ENCODE results near the gene SUN2.
A peak's percentile ranks its signal among the peaks of the same experiment; 100 is the strongest.

The SUN2 gene

DNA sequence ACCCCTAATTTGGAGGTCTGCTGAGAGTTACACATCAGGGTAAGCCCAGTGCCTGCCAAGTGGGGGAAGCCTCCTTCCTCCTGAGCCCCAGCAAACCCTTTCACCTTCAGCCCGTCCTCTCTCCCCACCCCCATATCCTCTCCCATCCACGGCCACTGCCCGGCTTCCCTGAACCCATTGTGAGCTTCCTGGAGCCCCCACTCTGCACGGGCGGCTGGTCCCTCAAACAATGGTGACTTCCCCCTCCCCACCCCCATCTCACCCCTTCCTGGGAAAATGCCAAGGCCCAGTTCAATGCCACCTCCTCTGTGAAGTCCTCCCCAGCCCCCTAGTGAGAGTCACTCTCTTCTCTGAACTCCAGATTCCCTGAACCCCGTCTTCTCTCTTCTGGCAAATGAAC is 20.3 kb upstream of the SUN2 start:
- DNase-seq (ENCODE audit: low read depth): no peak

DNA sequence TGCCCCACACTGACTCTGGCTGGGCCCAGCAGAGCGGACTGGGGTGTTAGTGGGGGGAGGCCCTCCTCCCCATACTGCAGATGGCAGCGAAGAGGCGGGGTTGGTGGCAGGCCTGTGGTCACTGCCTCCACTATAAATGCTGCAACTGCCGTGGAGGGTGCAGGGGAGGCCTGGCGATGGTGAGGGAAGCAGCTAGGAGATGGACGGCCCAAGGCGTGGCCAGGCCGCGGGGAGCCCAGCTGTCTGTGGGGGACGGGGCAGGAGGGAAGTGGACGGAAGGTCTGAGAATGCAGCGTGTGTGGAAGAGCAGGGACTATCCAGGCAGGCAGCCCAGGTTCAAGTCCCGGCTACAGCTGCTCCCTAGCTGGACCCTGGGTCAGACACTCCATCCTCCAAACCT is 19.9 kb upstream of the SUN2 start:
- no peak for DNase-seq (ENCODE audit: low read depth)

DNA sequence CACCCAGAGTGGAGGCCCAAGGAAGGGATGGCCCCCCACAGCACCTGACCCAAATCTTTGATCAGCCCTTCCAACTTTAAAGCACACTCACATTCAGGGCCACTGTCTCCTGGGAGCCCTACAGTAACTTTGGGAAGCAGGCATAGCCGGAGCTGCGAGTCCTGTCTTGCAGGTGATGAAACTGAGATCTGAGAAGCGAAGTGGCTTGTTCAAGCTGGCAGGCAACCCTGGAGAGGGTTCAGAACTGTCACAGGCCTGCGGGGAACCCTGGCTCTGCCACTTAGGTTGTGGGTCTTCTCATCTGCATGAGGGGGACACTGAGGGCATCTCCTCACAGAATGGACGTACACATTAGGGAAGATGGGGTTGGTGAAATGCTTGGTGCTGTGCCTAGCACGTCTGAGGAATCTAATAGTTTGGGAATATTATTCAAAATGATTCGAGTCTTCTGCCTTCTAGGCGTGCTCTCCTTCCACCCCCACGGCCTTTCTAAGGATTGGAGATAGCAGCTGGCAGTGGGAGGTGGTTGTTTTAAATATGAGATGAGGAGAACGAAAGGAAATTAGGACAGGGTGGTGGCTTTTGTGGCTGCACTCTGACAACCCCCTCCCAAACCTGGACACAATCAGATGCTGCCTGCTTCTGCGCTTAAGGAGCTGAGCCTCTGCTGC is 18.8 kb upstream of the SUN2 start:
- DNase-seq (ENCODE audit: low read depth): no peak

DNA sequence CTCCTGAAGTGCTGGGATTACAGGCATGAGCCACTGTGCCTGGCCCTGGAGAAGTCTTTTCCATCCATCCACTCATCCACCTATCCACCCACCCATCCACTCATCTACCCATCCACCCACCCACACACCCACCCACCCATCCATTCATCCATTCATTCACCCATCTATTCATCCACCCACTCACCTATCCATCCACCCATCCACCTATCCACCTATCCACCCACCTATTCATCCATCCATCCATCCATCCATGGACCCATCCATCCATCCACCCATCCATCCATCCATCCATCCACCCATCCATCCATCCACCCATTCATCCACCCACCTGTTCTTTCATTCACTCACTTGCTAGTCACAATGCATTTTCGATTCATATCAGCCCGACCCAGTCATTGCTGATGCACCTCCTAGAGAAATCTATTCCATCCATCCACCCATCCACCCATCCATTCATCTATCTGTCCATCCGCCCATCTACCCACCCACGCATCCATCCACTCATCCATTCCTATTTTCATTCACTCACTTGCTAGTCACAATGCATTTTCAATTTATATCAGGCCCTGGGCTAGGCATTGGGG is 17.7 kb upstream of the SUN2 start:
- DNase-seq (ENCODE audit: low read depth): no peak

DNA sequence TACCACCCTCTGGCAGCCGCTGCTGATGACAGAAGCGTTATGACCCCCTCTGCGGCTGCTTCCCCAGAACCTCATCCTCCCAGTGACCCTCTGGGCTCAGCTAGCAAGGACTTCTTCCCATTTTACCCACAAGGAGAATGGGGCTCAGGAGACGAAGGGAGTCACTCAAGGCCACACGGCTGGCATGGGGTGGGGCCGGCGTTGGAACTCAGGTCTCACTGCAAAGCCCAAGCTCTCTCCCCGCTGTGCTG is 16.8 kb upstream of the SUN2 start:
- no peak for DNase-seq (ENCODE audit: low read depth)

DNA sequence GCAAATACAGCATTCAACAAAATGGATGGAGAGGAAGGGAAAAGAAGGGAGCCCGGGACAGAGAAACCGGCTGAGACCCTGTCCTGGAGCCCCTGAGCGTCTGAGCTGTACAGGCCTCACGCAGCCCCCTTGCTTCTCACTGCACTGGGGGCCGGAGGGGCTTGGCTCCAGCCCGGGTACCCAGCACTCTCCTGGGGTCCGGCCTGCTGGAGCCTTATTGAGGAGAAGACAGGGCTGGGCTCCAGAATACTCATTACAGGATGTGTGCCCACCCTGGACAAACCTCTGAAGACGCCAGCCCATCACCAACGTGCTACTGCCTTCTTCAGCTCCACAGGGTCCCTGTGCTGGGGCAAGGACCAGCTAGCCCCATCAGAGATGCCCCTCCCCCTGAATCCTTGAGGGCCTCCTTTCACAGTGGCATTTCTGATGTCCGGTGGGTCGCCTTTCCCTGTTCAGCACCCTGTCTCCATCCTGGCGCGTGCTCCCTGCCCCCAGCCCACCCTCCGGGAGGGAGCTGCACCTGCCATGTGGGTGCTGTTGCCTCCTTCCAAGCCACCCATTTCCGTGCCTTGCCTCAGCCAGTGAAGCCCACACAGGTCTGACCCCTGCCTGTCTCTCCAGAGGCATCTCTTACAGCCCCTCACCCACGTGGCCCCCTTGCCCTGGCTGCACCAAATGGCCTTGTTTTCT is 14.6 kb upstream of the SUN2 start:
- DNase-seq (ENCODE audit: low read depth): no peak

DNA sequence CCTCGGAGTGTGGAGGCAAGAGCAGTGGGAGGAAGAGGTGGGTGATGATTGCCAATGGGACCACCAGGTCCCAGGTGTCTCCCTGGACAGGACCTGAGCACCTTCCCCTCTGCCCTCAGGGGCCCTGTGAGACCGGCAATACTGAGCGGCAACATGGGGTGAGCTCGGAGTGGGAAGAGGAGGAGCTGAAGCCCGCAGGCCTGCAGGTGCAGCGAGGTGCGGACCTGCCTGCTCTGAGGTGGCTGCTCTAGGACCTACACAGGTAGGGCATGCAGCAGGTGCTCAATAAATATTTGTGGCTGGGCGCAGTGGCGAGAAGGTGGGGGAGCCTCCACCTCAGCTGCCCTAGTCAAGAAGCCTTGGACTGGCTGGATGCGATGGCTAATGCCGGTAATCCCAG is 12.2 kb upstream of the SUN2 start:
- no peak for DNase-seq (ENCODE audit: low read depth)

DNA sequence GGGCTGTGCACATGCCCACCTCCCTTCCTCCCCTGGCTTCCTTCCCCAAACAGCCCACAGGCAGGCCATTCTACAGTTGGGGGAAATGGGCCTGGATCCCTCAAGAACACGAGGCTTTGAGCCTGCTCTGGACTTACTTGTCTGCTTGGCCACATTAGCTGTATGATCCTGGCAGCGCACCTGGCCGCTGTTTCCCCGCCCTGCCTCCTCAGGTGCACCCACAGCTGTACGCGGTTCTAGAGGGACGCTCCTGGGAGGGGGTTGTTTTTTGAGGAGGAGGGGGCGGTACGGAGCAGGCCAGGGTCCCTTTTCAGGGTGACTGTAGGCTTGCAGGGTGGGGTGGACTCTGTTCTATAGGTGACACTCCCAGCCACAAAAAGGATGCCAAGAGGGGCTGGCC is 11.5 kb upstream of the SUN2 start:
- DNase-seq (ENCODE audit: low read depth): no peak

DNA sequence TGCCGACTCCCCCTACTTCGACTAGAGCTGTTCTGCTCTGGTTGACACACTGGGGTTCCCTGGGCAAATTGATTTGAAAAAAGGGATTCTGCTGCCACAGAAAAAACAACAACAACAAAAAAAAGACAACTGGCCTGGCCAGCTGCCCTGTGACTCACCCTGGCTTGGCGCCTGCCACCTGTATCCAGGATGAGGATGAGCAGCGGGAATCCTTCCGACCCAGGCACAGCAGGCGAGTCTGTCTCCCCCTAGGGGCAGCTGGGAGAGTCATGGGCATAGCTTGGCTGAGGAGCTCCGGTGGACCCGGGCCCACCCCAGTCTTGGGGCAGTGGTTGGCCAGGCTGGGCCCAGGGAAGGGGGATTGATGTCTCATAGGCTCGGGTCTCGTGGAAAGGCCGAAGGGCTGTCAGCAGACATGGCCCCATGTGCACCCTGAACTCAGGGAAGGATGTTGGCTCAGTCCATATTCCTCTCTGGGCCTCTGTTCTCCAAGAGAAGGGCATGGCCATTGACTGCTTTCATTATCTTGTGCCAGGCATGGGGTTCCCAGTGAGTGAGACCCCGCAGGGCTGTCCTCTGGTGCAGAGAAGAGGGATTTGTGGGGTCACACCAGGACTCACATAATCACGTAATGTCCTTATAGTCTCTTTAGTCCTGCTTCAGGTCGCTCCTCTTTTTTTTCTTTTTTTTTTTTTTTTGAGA is 10.4 kb upstream of the SUN2 start:
- no peak for DNase-seq (ENCODE audit: low read depth)

DNA sequence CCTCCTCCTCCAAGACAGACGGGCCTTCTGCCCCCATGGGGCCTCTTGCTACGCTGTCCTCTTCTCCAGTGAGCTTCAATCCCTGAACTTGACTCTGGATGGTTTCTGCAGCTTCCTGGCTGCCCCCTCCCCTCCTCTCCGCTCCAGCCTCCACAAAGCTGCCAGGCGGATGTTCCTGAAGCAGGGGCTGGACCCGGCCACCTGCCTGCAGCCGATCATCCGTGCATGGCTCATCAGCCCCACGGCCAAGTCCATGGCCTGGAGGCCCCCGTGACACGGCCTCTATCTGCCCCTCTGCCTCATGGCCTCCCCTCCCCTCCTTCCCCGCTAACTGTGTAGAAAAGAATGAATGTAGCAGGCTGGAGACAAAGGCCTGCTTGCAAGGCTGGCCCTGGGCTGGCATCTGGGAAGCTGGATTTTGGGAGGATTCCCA is 6.8 kb upstream of the SUN2 start:
- DNase-seq (ENCODE audit: low read depth): no peak

DNA sequence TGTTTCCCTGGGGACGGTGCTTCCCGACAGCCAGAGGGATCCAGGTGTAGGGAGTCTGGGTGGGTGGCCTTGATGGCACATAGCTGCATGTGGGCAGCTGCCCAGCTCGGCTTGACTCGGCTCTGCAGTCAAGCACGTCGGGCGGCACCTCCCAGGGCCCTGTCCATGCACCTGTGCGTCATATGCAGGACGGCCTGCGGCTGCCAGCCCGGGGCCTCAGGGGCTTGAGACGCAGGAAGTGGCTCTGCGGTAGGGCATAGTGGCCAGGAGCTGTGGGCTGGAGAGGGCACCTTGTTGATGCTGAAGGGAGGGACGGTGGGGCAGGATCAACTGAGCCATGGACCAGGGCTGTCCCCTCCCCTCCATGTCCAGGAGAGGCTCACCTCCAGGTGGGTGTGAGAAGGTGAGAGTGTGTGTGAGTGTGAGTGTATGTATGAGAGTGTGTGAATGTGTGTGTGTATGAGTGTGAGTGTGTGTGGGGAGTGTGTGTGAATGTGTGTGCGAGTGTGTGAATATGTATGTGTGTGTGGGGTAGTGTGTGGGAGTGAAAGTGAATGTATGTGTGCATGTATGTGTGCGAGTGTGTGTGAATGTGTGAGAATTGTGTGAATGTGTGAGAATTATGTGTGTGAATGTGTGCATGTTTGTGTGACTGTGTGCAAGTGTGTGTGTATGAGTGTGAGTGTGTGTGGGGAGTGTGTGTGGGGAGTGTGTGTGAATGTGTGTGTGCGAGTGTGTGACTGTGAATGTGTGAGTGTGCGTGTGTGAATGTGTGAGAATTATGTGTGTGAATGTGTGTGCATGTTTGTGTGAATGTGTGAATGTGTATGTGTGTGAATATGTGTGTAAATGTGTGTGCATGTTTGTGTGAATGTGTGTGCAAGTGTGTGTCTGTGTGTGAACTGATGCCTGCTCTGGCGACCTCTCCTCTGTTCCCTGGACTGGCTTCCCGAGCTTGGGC is 5.7 kb upstream of the SUN2 start:
- no peak for DNase-seq (ENCODE audit: low read depth)

DNA sequence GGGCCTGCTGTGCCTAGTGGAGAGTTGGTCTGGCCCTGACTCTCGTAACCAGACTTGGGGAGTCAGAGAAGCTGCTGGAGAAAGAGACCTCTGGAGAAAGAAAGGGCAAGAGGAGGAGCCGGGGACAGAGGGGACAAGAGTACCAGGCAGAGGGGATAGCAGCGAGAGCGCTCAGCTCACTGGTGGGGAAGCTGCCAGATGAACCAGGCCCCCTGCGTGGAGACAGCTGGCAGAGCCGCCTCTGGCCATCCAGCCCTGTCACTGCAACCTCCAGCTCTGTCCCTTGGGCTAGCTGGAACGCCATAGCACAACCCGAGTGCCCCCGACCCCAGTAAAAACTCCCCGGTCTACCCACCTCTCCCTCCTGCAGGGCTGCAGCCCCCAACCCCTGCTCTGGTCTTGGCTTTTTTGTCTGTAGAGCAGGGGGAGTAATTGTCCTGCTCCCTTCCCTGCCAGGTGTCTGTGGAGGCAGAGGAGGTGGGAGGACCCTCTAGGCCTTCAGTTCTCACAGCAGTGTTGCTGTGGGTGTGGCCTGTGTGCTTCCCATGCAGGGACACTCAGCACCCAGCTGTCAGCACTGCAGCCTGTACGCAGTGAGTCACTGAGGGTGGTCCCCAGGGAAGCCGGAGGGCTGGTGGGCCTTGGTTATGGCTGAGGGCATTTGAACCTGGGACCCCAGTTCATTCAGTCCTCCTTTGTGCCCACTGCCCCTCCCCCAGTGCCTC is 4.8 kb upstream of the SUN2 start:
- DNase-seq (ENCODE audit: low read depth): no peak

DNA sequence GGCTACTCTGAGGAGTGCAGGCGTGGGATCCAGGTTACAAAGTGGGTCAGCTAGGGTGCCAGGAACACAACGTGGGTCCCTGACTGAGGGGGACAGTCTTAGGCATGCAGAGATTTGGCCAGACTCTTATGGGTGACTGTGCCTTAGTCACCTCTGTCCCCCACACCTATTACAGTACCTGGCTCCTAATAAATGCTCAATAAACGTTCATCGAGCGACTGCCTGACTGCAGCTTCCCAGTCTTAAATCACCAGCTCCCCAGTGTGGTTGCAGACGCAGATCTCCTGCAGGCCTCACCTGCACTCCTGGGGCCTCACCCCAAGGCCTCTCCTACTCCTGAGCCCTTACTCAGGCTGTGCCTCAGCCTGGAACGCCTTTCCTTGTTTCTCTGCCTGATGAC is 3.2 kb upstream of the SUN2 start:
- DNase-seq (ENCODE audit: low read depth): no peak

DNA sequence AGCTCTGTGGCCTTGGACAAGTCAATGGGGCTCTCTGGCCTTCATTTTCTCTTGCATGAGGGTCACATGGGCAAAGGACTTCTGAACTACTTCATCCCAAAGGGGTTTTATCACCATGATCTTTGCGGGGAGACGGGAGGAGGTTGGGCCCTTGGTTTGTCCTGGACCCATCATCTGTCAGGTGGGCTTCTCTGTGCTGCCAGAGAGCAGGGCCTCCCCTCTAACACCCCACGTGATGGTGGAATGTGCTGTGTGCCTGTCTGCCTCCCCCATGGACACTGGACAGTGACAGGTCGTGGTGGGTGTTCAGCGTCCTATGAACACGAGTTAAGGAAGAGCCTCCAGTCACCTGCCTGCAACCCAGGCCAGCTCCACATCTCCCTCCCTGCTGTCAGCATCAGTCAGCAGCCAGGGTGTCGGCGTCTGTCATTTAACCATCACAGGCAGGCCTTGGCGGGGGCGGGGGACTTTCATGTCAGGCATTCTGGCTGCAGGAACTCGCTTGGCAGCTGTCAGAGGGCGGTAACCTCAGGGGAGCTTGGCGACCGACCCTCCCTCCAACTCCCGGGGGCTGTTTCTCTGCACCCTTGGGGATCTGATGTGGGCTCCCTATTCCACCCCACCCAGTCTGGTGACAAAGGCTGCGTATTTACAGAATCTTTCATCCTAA is 2.6 kb upstream of the SUN2 start:
- DNase-seq (ENCODE audit: low read depth): no peak

DNA sequence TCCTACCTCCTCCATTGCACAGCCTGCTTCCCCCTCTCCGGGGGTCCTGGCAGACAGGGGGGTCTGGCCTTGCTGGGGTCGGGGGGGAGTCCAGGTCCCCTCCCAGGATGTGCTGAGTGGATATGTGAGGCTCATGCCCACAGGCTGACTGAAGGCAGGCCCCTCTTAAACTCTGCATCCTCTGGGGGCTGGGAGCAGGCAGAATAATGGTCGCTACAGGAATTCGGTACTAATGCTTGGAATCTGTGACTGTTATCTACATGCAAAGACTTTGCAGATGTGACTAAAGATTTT is 1.6 kb upstream of the SUN2 start:
- no peak for DNase-seq (ENCODE audit: low read depth)

DNA sequence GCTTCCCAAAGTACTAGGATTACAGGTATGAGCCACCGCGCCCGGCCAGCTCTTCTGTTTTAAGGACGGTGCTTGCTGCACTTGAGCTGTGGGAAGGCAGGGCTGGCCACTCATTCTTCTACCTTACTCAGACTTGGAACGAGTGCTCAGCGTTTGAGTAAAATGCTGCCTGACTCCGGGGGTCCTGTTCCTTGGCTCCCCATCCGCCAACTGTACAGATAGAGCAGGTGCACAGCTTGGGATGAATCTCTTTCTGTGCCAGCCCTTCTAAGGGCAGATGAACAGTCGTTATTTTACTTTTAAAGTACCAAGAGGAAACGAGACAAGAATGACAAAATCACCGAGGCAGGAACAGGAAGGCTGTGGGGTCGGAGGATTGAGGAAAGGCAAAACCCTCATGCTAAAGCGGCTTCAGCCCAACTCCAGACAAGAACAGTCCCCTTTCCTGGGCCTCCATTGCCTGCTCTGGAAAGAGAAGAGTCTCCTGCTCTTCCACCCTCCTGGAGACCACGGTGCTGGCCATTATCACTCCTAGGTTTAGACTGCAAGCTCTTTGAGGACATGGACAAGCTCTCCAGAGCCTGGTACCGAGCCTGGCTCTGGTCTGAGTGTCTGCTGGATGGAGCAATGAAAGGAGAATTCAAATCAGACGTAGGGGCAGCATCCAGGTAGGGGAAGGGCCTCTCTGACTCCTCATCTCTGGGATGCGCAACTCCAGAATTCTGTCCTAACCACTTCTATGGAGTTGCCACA is 1.1 kb upstream of the SUN2 start:
- DNase-seq (ENCODE audit: low read depth): no peak

DNA sequence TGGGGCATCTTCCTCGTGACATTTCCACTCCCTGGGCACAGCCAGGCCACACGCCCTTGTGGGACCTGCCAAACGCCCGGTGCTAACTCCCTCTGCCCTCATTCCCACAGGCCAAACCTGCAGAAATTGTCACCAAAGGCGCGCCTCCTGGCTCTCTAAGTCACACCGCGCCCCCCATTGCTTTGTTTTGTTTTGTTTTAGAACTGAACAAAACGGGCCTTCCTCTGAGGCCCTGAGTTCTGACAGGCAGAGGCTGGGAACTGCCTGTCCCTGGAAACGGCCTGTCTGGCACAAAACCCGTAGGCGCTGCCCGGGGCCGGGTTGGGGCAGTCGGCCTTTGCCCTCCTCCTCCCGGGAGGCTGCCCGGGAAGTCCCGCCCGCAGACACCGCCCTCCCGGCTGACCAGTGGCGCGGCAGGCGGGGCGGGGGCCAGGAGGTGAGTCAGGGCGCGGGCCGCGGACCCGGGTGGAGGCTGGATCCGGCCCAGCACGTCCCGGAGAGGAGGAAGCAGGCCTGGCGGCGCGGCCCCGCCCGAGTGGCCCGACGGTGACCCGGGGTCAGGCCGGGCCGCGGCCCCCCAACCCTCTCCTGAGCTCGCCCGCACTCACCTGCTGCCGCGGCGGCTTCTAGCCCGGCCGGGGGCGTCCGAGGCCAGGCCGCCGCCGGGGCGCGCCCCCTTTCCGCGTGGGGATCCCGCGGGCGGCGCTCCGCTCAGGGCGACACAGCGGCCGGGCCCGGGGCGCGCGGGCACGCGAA is 465 bp downstream of the SUN2 start:
- peak; percentile 70 for DNase-seq (ENCODE audit: low read depth)

DNA sequence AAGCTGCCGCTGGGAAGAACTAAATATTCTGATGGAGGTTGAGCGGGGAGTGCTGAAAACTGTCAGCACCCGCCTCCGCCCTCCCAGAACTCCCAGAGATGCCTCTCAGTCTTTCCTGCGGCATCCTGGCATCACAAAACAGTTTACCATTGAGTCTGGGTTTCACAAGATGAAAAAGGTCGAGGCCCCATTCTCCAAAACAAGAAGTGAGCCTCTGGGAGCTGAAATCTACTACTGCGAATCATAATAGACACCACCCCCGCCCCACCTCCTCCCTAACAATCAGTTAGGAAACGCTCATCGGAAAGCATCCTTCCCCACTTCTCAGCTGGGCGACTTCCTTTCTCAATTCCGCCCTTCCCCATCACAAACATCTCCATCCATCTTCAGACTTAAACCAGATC is 1.0 kb downstream of the SUN2 start:
- DNase-seq (ENCODE audit: low read depth): no peak

DNA sequence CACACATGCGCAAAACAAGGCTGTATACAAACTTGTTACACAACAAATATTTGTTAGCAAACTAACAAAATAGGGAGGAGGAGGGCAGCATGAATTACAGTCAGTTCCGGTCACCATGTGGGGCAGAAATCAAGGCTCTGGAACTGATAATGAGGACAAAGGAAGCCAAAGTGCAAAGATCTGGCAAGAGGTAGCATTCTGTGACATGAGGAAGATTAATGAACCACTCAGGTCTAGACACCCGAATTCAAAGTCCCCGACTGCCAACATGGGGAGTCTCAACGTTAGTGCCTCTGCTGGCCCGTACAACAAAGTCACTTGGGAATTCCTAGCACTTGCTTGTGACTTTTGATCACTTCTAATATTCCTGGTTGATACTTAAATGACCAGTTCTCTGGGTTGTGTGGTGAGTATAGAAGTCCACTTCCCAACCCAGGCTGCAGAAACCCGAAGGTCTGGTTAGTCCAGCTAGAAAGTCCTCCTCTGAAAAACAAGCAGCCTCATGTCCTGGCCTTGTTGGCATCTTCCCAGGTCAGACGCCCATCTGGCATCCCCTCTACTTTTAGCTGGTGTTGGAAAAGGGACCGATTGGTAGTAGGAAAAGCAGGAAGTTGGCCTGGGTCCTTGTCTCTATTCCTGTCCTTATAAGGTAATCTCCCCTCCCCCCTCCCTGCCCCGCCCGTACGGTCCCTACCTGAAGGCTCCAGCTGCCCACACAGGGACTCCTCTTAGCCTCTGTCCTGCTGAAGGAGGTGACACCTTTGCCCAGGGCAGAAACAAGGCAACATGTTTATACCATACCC is 1.6 kb downstream of the SUN2 start:
- peak; percentile 39 for DNase-seq (ENCODE audit: low read depth)

All from fibroblast of the conjunctiva (primary cell).